HG03558 (cell line): Measurements from ENCODE around the gene TP53AIP1.

Experiments used
- ATAC-seq: cut with Tn5 transposase; IDR thresholded peaks from one replicate; pipeline ENCODE4 v1.9.1; 2021; ENCODE audit warnings: moderate number of reproducible peaks; ENCODE audit not compliant: unreplicated experiment; ENCODE audit errors: extremely low read depth

Gene TP53AIP1

DNA sequence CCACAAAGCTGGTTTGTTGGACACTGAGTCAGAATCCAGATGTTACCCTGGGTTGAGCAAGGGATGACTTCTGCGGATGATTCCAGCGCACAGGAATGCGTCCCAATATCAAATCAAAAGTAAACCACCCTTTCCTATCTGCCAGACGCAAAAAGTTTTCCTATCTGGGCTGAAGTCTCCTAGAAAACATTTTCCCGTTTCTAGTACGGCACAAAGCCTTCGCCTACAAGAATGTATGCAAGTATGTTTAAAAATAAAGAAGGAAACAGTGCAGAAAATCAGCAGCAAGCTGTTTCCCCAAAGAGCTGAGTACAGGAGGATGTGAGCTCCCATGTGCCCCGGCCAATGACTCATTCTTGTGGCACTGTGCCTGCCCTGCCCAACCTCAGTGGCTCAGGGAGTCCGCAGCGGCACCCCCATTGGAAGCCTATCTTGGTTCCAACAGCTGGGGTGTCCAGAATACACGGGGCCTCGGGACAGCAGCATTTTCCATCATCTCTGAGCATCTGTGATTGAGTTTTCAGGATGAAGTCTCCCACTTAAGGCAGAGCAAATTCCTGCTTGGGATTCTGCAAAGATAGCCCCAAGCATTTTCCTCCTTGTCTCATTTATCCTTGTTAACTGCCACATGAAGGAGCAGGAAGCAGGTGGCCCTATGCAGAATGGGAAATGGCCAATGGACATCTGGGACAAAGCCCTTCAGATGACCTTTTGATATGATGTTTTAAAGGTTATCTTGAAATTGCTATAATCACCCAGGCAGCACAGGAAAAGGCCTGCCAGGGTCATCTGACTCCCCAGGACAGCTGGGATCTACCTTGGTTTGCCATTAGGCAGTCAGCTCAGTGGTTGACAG, 34.1 kb downstream of the TP53AIP1 start:
- ATAC-seq = no peak

DNA sequence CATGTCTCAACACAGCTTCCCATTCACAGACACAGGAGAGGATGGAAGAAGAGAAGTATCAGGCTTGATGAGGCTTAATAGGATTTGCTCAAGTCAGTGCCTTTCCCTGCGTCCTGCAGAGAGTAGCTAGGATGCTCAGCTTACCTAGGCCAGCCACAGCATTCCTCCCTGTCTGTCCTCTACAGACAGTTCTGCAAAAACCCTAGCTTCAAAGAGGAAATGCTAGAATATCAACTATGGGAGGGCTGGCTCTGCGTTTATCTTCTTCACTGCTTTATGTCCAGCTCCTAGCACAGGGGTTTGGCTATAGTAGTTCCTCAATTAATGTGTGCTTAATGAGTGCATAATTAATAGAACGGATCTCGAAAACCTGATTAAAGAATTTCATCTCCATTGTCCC, 35.1 kb downstream of the TP53AIP1 start:
- ATAC-seq = no peak

DNA sequence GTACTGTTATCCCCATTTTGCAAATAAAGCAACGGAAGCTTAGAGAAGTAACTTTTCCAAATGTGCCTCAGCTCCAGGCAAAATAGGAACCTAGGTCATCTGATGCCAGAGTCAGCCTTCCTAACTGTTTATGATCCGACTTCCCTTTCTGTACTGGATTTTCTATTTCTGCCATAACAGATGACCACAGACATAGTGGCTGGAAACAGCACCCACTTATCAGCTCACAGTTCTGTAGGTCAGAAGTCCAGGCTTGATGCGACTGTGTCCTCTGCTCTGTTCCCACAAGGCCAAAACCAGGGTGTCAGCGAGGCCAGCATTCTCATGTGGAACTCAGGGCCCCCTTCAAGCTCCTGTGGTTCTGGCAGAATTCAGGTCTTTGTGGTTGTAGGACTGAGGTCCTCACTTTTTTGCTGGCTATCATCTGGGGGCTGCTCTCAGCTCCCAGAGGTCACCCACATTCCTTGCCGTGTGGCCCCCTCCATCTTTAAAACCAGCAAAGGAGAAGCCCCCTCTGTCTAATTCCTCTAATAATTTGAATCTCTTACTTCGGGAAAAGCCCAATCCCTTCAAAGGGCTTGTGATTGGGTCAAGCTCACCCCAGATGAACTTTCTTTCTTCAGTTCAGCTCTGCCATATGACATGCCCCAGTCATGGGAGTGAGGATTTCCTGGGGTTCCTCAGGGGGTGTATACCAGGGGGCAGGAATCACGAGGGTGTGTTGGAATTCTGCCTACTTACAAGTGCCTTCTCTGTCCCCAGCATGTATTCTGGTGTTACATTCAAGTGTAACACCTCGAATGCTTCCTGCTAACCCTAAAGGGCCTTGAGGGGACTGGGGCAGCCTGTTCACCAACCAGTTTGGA, 36.3 kb downstream of the TP53AIP1 start:
- no peak for ATAC-seq

DNA sequence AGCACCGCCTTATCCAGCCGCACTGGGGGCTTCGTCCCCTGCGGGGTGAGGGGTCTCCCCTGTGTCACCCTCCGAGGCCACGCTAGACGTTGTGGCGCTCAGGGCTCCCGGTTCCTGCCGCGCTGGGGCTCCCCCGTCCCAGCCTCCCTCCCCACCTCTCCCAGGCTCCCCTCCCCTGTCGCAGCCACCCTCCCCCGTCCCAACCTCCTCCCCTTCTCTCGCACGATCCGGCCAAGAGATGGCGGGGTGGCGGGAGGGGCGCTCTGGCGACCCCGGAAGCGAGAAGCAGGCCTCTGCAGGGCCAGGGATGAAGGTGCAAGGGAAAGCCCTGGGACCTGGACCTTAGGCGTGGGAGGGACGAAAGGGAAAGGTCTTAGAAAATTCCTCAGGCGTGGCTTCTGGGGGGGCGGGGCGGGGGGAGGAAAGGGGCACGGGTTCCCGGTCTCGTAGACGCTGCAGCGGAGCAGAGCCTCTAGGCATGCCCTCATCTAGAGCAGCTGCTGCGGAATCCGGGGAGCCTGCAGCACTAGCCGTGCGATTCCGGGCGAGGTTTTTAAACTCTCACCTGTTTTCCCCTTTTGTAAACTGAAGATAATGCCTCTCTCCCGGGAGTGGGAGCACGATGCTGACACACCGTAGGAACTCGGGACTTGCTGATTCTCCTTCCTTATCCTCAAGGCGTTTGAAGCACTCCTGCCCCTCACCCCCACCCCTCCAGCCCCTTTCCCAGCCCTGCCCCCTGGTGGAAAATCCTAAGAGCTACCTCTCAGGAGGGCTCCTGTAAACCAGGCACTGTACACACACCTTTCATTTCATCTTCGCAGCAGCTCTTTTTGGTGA, 37.1 kb downstream of the TP53AIP1 start:
- ATAC-seq = no peak

- no peak for ATAC-seq
These were observed 37.9 kb downstream of the TP53AIP1 start for GRCh38 chr11:128904656-128905344.

- no peak for ATAC-seq
These were observed 38.4 kb downstream of the TP53AIP1 start for GRCh38 chr11:128904303-128904655.

DNA sequence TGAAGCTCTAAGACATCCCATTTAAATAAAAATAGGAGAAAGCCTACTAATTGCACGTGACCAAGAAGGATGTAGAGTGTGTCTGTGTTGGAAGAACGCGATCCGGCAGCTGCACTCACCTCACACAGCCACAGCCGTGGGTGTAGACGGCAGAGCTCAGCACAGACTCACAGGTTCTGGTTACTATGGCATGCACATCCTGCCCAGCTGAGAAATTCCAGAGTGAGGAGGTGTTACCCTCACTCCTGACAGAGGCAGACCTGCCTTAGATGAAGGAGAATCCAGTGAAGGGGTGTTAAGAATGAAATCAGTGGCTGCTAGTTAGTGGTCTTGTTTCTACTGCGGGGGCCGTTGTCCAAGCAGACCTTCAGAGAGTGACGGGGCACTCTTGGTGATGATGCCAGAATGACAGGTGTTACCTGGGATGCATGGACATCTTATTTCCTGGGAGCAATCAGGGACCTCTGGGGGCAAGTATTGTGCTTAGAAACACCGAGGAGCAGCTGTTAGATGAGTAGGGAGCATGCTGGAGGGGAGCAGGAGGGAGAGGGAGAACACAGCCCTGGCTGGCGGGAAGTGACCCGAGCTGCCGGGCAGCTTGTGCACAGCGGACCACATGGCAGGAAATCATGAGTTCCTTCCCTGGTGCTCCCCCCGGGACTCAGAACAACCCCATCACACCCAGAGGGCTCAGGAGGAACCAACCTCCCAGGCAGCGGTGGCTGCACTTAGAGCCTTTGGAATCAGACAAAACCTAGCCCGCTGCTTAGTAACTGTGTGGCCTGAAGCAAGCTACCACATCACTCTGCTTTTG, 39.2 kb downstream of the TP53AIP1 start:
- ATAC-seq = no peak

DNA sequence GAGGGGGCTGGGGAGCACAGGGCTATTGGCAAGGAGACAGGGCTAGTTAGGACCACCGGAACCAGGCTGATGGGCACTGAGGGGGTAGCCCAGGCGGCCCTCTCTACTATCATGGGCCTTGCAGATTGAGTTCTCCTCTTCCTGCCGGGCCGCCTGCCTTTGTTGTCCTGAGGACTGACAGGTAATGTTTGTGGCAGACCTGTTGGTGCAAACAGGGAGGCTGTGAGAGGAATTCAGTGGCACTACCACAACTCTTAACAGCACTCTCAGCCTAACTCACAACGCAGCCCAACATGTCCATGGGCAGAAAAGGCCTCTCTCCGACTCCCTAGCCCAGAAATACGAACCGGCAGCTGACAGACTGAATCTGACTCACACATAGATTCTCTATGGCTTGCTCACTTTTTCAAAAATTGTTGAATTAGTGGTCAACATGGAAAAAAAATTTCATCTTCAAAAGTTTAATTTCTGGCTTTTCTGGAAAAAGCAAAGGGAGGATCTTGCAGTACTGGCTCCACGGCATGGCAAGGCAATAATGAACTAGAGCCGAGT, 40.1 kb downstream of the TP53AIP1 start:
- ATAC-seq = no peak

DNA sequence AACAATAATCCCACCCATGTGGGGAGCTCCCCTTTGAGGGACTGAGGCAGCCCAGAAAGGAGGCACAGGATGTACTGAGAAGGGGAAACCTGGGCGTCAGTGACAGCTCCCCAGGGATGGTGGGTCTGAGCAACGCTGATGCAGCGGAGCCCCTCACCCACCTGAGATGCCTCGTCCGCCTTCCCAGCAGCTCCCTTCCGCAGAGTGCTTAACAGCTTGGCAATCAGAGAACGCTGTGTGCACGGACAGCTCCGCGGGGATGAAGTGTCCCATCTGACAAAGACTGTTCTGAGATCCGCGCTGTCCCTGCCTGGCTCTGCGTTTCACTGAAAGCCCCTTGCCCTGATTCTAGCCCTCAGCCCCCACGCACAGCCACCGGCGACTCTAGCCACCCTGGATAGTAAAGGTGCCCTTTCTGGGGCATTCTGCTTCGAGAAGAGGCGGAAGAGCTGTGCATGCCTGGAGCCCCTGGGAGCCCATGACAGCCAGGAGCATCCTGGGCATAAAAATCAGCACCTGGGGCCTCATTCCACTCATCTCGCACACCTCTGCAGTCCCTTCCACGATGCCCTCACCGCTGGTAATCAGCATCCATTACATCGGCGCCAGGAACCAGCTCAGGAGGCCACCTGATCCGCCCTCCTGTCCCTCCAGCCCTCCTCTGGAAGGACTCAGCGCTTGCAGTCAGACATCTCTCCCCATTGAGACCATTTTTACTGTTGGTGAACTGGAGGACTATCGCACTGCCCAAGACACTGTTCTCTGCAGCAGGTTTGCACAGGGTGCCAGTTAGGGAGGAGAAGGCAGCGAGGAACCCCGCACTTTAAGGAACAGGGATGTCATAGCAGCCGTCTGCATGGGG, 40.8 kb downstream of the TP53AIP1 start:
- no peak for ATAC-seq

DNA sequence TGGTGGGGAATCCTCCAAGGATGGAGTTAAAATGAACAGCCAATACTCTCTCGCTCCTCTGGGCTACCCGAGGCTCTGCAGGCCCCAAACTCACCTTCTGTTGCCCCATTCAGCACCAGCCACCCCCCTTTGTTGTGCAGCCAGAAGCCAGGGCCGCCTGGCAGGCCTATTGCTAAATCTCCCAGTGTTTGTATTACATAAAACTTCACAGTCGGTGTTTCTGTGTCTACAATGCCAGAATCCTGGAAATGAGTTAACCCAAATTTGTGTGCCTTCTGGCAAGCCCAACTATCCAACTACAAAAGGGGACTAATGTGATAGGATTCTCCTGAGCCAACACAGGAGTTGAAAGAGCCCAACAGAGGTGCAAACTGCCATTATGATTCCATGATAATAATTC, 42.2 kb downstream of the TP53AIP1 start:
- ATAC-seq = no peak

DNA sequence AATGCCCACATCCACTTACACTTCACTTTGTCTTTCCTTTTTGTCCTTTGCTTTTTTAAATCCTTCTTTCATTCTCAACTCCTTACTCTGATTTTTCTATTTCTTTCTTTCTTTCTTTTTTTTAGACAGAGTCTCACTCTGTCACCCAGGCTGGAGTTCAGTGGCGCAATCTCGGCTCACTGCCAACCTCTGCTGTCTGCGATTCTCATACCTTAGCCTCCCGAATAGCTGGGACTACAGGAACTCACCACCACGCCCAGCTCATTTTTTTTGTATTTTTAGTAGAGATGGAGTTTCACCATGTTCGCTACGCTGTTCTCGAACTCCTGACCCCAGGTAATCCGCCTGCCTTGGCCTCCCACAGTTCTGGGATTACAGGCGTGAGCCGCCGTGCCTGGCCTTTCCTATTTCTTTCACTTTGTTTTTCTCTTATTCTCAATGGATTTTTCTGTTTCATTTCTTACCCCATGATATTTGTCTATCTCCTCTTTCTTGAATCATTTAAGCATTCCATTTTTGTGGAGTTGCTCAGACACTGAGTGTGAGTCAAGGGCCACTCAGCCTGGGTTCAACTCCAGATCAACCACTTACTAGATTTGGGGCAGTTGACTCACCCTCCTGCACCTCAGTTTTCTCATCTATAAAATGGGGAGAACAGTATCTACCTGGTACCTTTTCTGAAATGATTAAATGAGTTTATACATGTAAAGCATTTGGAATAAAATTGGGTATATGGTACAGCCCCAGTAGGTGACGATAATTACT, 43.9 kb downstream of the TP53AIP1 start:
- ATAC-seq = no peak

GRCh38 chr11:128897826-128898225, 44.8 kb downstream of the TP53AIP1 start:
- no peak for ATAC-seq

GRCh38 chr11:128896356-128896755, 46.3 kb downstream of the TP53AIP1 start:
- ATAC-seq = no peak

- no peak for ATAC-seq
These were observed 47.1 kb downstream of the TP53AIP1 start for GRCh38 chr11:128895526-128895925.

GRCh38 chr11:128894685-128895084, 48.0 kb downstream of the TP53AIP1 start:
- ATAC-seq = no peak

DNA sequence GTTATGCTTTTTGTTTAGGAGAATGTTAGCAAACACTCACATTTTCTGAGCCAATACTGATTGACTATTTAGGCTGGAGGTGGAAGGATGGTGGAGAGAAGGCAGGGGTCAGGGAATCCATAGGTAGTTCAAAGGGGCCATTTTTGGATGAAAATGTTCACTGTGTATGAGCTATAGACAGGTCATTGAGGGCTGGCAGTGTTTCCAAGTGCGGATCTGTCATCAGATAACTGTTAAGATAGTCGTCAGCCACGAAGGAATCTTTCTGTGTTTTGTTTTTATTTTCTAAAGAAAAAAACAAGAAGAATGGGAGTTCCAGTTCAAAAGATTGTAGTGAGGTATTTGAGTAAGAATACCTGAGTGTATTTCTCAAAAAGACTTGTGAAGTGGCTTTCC, 48.4 kb downstream of the TP53AIP1 start:
- no peak for ATAC-seq

DNA sequence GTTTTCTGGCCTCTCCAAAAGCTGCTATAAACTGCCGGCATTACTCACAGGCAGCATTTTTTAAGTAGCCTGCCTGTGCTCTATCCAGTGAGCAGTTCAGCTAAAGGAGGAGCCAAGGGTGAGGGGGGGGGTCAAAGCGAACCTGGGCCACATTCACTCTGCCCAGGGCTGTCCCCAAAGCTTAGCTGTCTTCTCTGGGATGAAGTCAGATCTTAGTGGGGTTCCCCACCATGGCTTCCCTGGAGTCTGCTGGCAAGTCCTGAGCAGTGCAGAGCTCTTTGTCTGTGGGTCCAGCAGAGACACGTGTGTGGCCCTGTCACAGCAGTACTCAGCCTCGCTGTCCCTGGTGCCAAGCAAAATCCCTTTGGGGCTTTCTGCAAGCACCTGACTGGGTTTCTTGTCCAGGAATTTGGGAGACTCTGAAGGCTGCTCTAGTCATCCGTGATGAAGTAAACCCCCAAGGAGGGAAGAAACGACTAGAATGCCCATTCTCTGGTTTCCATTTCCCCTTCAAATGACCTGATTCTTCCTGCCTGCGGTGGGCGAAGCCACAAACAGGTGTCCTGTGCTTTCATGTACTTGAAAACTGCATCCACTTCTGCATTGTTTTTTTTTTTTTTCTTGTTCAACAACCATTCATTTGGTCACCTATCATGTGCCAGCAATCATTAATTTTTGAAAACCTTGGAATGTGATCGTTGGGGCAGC, 48.9 kb downstream of the TP53AIP1 start:
- peak; percentile 70 for ATAC-seq
